Endodermal cell (in vitro differentiated cells): ENCODE measurements around the gene N4BP2L2. TPM values are rescaled to one million over a fixed set of nuclear protein-coding genes. Genes with fewer than 3 reads are reported as not detected.

Experiments used
- DNase-seq: peaks from one replicate; pipeline ENCODE4 v3.0.0-alpha.2; 2017
- H3K27ac ChIP-seq: 2 replicates; pipeline ENCODE4 v1.5.1; 2013; ENCODE audit warnings: mild to moderate bottlenecking, low read depth, low read length, moderate library complexity
- H3K27me3 ChIP-seq: 2 replicates; pipeline ENCODE4 v1.6.1; 2013; ENCODE audit warnings: mild to moderate bottlenecking, low read length, moderate library complexity; ENCODE audit not compliant: insufficient read depth, control insufficient read depth, poor library complexity, severe bottlenecking
- H3K36me3 ChIP-seq: 2 replicates; pipeline ENCODE4 v1.7.0; 2013; ENCODE audit warnings: mild to moderate bottlenecking, low read length, moderate library complexity; ENCODE audit not compliant: control insufficient read depth, insufficient read depth
- H3K4me1 ChIP-seq: one replicate; pipeline ENCODE4 v1.7.0; 2013; ENCODE audit warnings: low read length; ENCODE audit not compliant: control insufficient read depth, insufficient read depth
- H3K4me3 ChIP-seq: 2 replicates; pipeline ENCODE4 v1.5.1; 2013; ENCODE audit warnings: mild to moderate bottlenecking, low read length, moderate library complexity
- H3K9ac ChIP-seq: 2 replicates; pipeline ENCODE4 v1.6.1; 2013; ENCODE audit warnings: mild to moderate bottlenecking, low read length, moderate library complexity; ENCODE audit not compliant: poor library complexity, severe bottlenecking; ENCODE audit errors: extremely low read depth
- H3K9me3 ChIP-seq: 2 replicates; pipeline ENCODE4 v1.6.1; 2013; ENCODE audit warnings: mild to moderate bottlenecking, low read length, moderate library complexity; ENCODE audit not compliant: control insufficient read depth
- H3K27ac Mint-ChIP-seq: 2 replicates; pipeline ENCODE4 v1.8.0; 2020; ENCODE audit warnings: mixed read lengths
- H3K27me3 Mint-ChIP-seq: 2 replicates; pipeline ENCODE4 v1.8.0; 2021; ENCODE audit warnings: mild to moderate bottlenecking, mixed read lengths; ENCODE audit not compliant: insufficient read depth
- H3K36me3 Mint-ChIP-seq: 2 replicates; pipeline ENCODE4 v1.8.0; 2020; ENCODE audit warnings: low read depth, mixed read lengths
- H3K4me1 Mint-ChIP-seq: 2 replicates; pipeline ENCODE4 v1.8.0; 2020; ENCODE audit warnings: mixed read lengths
- H3K4me3 Mint-ChIP-seq: 2 replicates; pipeline ENCODE4 v1.8.0; 2020; ENCODE audit warnings: mild to moderate bottlenecking, moderate library complexity, mixed read lengths
- H3K9me3 Mint-ChIP-seq: 2 replicates; pipeline ENCODE4 v1.8.0; 2020; ENCODE audit warnings: mild to moderate bottlenecking, mixed read lengths
- WGBS, 2 experiments: methylation state at CpG; one replicate each; pipeline versions ENCODE4 v1.1.5 to v1.1.7; 2013; ENCODE audit warnings: missing lambda C conversion rate in 2 of 2, mixed read lengths in 1 of 2; ENCODE audit not compliant: insufficient coverage in 1 of 2, insufficient read length in 1 of 2; 5-methylcytosine and 5-hydroxymethylcytosine counted together
- total RNA-seq, 2 donors: library from RNA; stranded (reverse); fragmentation: NEBNext Ultra II Directional in 1 of 2; extraction: Animal tissue kit (Norgen Biotek cat#: 25700) in 1 of 2; gene quantifications; 2 replicates in 1 of 2; 3 replicates in 1 of 2; pipeline ENCODE4 v1.2.1, GENCODE V29; 2021
- TF ChIP-seq, protein P1 (sequence below): fragments of 200-600 bp; sonication (generic); conservative IDR thresholded peaks from 2 replicates; pipeline ENCODE4 v1.5.0; 2021; ENCODE audit warnings: antibody characterized with exemption, mild to moderate bottlenecking

N4BP2L2 gene
- total RNA-seq, 2 donors from 2014 or later = 70.4 to 92.8 TPM

DNA sequence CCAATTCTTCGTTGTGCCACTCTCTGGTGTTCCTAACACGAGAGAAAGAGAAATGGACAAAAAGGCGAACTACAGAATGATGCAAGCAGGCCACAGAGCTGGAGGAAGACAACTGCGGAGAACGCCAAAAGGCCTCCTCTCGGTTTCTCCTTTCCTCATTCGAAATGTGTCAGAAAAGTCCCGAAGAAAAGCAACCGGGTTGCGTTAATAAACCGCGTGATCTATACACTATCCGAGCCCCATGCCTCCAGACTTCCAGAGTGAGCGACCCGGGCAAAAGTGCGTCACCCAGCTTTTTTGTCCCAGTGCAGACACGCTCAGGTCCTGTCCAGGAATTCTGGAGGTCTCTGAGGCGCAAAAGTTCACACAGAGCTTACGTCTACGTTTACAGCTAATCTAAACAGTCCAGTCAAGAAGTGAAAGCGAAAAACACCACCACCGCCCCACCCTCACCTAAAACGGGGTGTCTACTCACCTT lies 413 bp downstream of the N4BP2L2 start:
- peak overlapping the region; percentile 100 for H3K4me3 Mint-ChIP-seq
- peak overlapping the region; percentile 88 for H3K4me3 ChIP-seq
- peak overlapping the region; percentile 99 for H3K27ac Mint-ChIP-seq
- H3K9me3 Mint-ChIP-seq = peaks cover 2% of the 10 kb centered on the region
- H3K4me1 Mint-ChIP-seq = peaks cover 5% of the 10 kb centered on the region
- DNase-seq = no peak
- H3K9me3 ChIP-seq = no peaks in the 10 kb centered on the region
- no peaks in the 10 kb centered on the region for H3K27me3 Mint-ChIP-seq
- H3K36me3 Mint-ChIP-seq = peaks cover 31% of the 10 kb centered on the region
- WGBS, 2 experiments = 0% methylated on average over 11 to 23 of the region's 23 CpGs
- H3K4me1 ChIP-seq = no peaks in the 10 kb centered on the region
- TF ChIP-seq, protein P1, sequence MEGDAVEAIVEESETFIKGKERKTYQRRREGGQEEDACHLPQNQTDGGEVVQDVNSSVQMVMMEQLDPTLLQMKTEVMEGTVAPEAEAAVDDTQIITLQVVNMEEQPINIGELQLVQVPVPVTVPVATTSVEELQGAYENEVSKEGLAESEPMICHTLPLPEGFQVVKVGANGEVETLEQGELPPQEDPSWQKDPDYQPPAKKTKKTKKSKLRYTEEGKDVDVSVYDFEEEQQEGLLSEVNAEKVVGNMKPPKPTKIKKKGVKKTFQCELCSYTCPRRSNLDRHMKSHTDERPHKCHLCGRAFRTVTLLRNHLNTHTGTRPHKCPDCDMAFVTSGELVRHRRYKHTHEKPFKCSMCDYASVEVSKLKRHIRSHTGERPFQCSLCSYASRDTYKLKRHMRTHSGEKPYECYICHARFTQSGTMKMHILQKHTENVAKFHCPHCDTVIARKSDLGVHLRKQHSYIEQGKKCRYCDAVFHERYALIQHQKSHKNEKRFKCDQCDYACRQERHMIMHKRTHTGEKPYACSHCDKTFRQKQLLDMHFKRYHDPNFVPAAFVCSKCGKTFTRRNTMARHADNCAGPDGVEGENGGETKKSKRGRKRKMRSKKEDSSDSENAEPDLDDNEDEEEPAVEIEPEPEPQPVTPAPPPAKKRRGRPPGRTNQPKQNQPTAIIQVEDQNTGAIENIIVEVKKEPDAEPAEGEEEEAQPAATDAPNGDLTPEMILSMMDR = no peak
- H3K9ac ChIP-seq = peak overlapping the region; percentile 80
- H3K27ac ChIP-seq = peak overlapping the region; percentile 73
- H3K36me3 ChIP-seq = peaks cover 27% of the 10 kb centered on the region
- no peaks in the 10 kb centered on the region for H3K27me3 ChIP-seq

DNA sequence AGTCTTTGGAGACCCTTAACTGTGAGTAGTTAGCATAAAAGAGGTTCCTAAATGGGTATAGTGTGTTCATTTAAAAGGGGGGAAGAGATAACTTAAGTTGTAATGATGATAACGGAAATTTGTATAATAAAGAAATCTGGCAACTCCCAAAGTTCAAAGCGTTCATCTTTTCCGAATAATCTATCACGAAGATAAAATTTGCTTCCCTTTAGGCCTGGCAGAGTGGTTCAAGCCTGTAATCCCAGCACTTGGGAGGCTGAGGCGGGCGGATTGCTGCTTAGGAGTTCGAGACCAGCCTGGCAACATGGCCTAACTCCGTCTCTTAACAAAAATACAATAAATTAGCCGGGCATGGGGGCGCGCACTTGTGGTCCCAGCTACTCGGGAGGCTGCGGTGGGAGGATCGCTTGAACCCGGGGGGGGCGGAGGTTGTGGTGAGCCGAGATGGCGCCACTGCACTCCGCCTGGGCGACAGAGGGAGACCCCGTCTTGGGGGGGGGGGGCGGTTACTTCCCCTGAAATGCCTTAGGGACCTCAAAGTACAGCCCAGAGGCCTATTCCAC lies 934 bp downstream of the N4BP2L2 start:
- H3K9ac ChIP-seq = peak overlapping the region; percentile 80
- peak overlapping the region; percentile 73 for H3K27ac ChIP-seq
- peaks cover 27% of the 10 kb centered on the region for H3K36me3 ChIP-seq
- no peaks in the 10 kb centered on the region for H3K4me1 ChIP-seq
- no peaks in the 10 kb centered on the region for H3K9me3 ChIP-seq
- H3K27me3 ChIP-seq = no peaks in the 10 kb centered on the region
- peak overlapping the region; percentile 88 for H3K4me3 ChIP-seq
- TF ChIP-seq, protein P1 = no peak
- DNase-seq = peak; percentile 67
- Mint-ChIP-seq H3K27ac (peak overlapping the region; percentile 99), H3K4me3 (peak overlapping the region; percentile 100), H3K9me3 (peaks cover 2% of the 10 kb centered on the region), H3K36me3 (peaks cover 35% of the 10 kb centered on the region), H3K4me1 (peaks cover 5% of the 10 kb centered on the region), H3K27me3 (no peaks in the 10 kb centered on the region)
- 28 to 66% methylated on average over 9 to 21 of the region's 22 CpGs for WGBS, 2 experiments

DNA sequence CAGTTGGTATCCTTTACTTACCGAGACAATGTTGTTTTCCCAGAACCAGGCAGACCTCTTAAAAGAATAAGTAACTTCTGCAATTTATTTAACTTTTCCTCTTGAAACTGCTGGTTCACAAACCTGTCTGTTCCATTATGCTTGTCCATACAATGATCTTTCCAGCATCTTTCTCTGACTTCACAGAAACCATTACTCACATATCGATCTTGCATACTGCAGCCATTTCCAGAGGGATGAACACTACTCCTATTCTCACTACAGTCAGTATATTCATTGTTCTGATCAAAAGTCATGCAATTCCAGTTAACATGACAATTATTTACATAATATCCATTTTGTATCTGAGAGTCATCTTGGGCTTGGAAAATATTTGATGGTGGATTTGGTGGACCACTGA lies 2.8 kb downstream of the N4BP2L2 start:
- DNase-seq = no peak
- Mint-ChIP-seq H3K4me1 (peaks cover 7% of the 10 kb centered on the region), H3K4me3 (no peak overlapping the region), H3K9me3 (peaks cover 2% of the 10 kb centered on the region), H3K27me3 (no peaks in the 10 kb centered on the region), H3K27ac (no peak overlapping the region), H3K36me3 (peaks cover 37% of the 10 kb centered on the region)
- H3K27me3 ChIP-seq = no peaks in the 10 kb centered on the region
- no peaks in the 10 kb centered on the region for H3K4me1 ChIP-seq
- TF ChIP-seq, protein P1 = no peak
- H3K27ac ChIP-seq = no peak overlapping the region
- H3K9me3 ChIP-seq = no peaks in the 10 kb centered on the region
- 86 to 100% methylated on average over 2 of the region's 2 CpGs for WGBS, 2 experiments
- H3K36me3 ChIP-seq = peaks cover 27% of the 10 kb centered on the region
- H3K9ac ChIP-seq = no peak overlapping the region
- H3K4me3 ChIP-seq = no peak overlapping the region
